Thyroid gland (tissue), 4 donors: ENCODE data around the gene GOLT1A.

Experiments
- POLR2A ChIP-seq, 2 donors: fragments of 450-650 bp; IDR thresholded peaks; one replicate each; pipeline ENCODE4 v1.6.1; 2017; ENCODE audit warnings: antibody characterized with exemption in 2 of 2, mild to moderate bottlenecking in 2 of 2, moderate library complexity in 1 of 2
- TF ChIP-seq, protein P1 (sequence below), 6 experiments: fragments of 200-600 bp in 3 of 6; fragments of 450-650 bp in 3 of 6; sonication (generic) in 3 of 6; IDR thresholded peaks; one replicate each; pipeline ENCODE4 v1.5.1; 2016 to 2019; ENCODE audit warnings: antibody characterized with exemption in 6 of 6, mild to moderate bottlenecking in 2 of 6, inconsistent platforms in 1 of 6, moderate library complexity in 1 of 6

DNA sequence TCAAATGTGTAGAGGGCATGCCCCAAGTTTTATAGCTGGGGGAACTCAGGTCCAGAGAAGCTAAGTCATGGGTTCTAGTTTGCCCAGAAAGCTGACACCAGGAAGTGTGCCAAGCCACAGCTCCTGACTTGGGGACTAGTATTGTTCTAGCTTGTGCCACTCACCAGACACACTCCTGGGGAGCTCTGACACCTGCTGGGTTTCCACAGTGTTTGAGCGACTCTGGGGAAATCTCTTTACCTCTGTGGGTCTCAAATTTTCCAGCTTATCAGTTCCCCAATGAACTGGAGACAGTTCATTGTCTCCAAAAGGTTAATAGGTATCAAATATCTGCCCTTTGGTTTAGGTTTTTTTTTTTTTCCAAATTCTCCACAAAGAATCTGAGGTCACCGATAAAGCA is 21.7 kb downstream of the GOLT1A start:
- TF ChIP-seq, protein P1, sequence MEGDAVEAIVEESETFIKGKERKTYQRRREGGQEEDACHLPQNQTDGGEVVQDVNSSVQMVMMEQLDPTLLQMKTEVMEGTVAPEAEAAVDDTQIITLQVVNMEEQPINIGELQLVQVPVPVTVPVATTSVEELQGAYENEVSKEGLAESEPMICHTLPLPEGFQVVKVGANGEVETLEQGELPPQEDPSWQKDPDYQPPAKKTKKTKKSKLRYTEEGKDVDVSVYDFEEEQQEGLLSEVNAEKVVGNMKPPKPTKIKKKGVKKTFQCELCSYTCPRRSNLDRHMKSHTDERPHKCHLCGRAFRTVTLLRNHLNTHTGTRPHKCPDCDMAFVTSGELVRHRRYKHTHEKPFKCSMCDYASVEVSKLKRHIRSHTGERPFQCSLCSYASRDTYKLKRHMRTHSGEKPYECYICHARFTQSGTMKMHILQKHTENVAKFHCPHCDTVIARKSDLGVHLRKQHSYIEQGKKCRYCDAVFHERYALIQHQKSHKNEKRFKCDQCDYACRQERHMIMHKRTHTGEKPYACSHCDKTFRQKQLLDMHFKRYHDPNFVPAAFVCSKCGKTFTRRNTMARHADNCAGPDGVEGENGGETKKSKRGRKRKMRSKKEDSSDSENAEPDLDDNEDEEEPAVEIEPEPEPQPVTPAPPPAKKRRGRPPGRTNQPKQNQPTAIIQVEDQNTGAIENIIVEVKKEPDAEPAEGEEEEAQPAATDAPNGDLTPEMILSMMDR (IDR thresholded peaks at IDR 0.05): no peak
- no peak for TF ChIP-seq POLR2A (IDR thresholded peaks at IDR 0.05)
